ENCODE data around the gene TNMD. TPM values are rescaled to one million over a fixed set of nuclear protein-coding genes. Genes with fewer than 3 reads are reported as not detected.

TNMD gene
- total RNA-seq, 6 experiments from 2014 or later = not detected

- Mint-ChIP-seq H3K4me1 (ENCODE audit: low read depth) (no peaks in the 10 kb centered on the region), H3K9me3 (no peaks in the 10 kb centered on the region), H3K4me3 (no peak overlapping the region), H3K27ac (no peak overlapping the region), H3K36me3 (ENCODE audit: low read depth) (no peaks in the 10 kb centered on the region), H3K27me3 (ENCODE audit: insufficient read depth) (peaks cover 3% of the 10 kb centered on the region; the same call in 1 of the 2 replicates)
- no peak for TF ChIP-seq CTCF (IDR thresholded peaks at IDR 0.05)
- no peak for DNase-seq
These were observed 8.4 kb downstream of the TNMD start for GRCh38 chrX:100593126-100593525.

DNA sequence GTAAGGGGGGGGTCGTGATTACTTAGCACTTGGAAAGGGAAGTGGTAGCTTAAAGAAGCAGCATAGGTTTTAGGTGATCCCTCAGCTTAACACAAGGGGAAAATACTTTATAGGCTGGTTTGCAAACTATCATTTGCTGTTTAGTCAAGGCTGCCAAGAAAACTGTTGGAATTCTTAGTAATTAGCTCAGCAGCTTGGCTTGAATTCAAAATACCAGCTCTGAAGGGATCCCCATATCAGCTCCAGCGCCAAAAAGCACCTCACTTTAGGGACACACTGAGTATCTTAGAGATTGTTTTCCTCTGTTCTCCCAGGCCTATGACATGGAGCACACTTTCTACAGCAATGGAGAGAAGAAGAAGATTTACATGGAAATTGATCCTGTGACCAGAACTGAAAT is 8.8 kb downstream of the TNMD start:
- TF ChIP-seq CTCF (IDR thresholded peaks at IDR 0.05) = no peak
- Mint-ChIP-seq H3K36me3 (ENCODE audit: low read depth) (no peaks in the 10 kb centered on the region), H3K27ac (no peak overlapping the region), H3K27me3 (ENCODE audit: insufficient read depth) (peaks cover 2% of the 10 kb centered on the region; the same call in 1 of the 2 replicates), H3K4me3 (no peak overlapping the region), H3K9me3 (no peaks in the 10 kb centered on the region), H3K4me1 (ENCODE audit: low read depth) (no peaks in the 10 kb centered on the region)
- no peak for DNase-seq

DNA sequence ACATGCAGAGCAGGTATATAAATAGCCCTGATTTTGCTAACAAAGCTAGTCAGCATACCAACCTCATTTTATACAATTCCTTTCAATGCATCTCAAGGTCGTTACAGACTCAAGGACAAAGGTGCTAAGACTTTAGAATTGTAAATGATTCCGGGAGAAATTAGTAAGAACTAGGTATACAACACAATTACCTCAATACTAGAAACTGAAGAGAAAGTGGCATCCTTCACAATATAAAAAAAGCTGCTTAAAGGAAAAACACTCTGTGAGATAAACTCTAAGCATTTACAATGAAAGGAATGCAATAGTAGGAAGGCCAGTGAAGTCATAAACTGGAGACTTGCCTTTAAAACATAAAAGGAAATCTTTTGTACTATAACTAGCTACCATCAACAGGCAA is 11.9 kb downstream of the TNMD start:
- no peaks in the 10 kb centered on the region; the same call in 1 of the 2 replicates for H3K27me3 Mint-ChIP-seq (ENCODE audit: insufficient read depth)
- DNase-seq = no peak
- H3K4me3 Mint-ChIP-seq = no peak overlapping the region
- no peak for TF ChIP-seq CTCF (IDR thresholded peaks at IDR 0.05)
- H3K9me3 Mint-ChIP-seq = no peaks in the 10 kb centered on the region
- H3K36me3 Mint-ChIP-seq (ENCODE audit: low read depth) = no peaks in the 10 kb centered on the region
- H3K4me1 Mint-ChIP-seq (ENCODE audit: low read depth) = no peaks in the 10 kb centered on the region
- no peak overlapping the region for H3K27ac Mint-ChIP-seq

GRCh38 chrX:100599456-100599855 is 14.7 kb downstream of the TNMD start:
- Mint-ChIP-seq H3K27me3 (ENCODE audit: insufficient read depth) (no peaks in the 10 kb centered on the region; the same call in 1 of the 2 replicates), H3K27ac (no peak overlapping the region)
- no peak for TF ChIP-seq CTCF (IDR thresholded peaks at IDR 0.05)

GRCh38 chrX:100600340-100600739 is 15.6 kb downstream of the TNMD start:
- Mint-ChIP-seq H3K4me1 (ENCODE audit: low read depth) (no peaks in the 10 kb centered on the region), H3K4me3 (no peak overlapping the region), H3K36me3 (ENCODE audit: low read depth) (no peaks in the 10 kb centered on the region), H3K9me3 (no peaks in the 10 kb centered on the region), H3K27ac (no peak overlapping the region), H3K27me3 (ENCODE audit: insufficient read depth) (no peaks in the 10 kb centered on the region; the same call in none of the 2 replicates)
- no peak for DNase-seq
- TF ChIP-seq CTCF (IDR thresholded peaks at IDR 0.05) = no peak

More at GRCh38 chrX:100599456-100599855, 14.7 kb downstream of the TNMD start:
- no peak for DNase-seq
- Mint-ChIP-seq H3K9me3 (no peaks in the 10 kb centered on the region), H3K36me3 (ENCODE audit: low read depth) (no peaks in the 10 kb centered on the region), H3K4me1 (ENCODE audit: low read depth) (no peaks in the 10 kb centered on the region), H3K4me3 (no peak overlapping the region)

GRCh38 chrX:100600758-100601157 is 16.0 kb downstream of the TNMD start:
- no peaks in the 10 kb centered on the region for H3K4me1 Mint-ChIP-seq (ENCODE audit: low read depth)

More at GRCh38 chrX:100600758-100601157, 16.0 kb downstream of the TNMD start:
- DNase-seq = no peak
- Mint-ChIP-seq H3K36me3 (ENCODE audit: low read depth) (no peaks in the 10 kb centered on the region), H3K4me3 (no peak overlapping the region), H3K9me3 (no peaks in the 10 kb centered on the region), H3K27ac (no peak overlapping the region), H3K27me3 (ENCODE audit: insufficient read depth) (no peaks in the 10 kb centered on the region; the same call in none of the 2 replicates)
- no peak for TF ChIP-seq CTCF (IDR thresholded peaks at IDR 0.05)
